GM10266 (cell line): ENCODE data around the gene PLEKHM2.

Experiments
- DNase-seq: peaks from one replicate; pipeline ENCODE4 v3.0.0; 2012; ENCODE audit errors: extremely low spot score
- CTCF ChIP-seq: IDR thresholded peaks from 2 replicates; pipeline ENCODE4 v1.5.1; 2012; ENCODE audit warnings: mild to moderate bottlenecking, low read depth; ENCODE audit not compliant: control insufficient read depth, insufficient read depth; ENCODE audit errors: missing control alignments

PLEKHM2 gene

GRCh38 chr1:15722836-15723532 lies 38.9 kb downstream of the PLEKHM2 start:
- no peak for TF ChIP-seq CTCF
- no peak for DNase-seq

GRCh38 chr1:15723631-15724246 lies 39.6 kb downstream of the PLEKHM2 start:
- no peak for DNase-seq
- no peak for TF ChIP-seq CTCF

- no peak for TF ChIP-seq CTCF
- DNase-seq = no peak
Observed at GRCh38 chr1:15724949-15725880, 41.1 kb downstream of the PLEKHM2 start.

- no peak for TF ChIP-seq CTCF
- no peak for DNase-seq
Observed at GRCh38 chr1:15726508-15726907, 42.4 kb downstream of the PLEKHM2 start.

- no peak for DNase-seq
- TF ChIP-seq CTCF = no peak
Observed at GRCh38 chr1:15727021-15727420, 42.9 kb downstream of the PLEKHM2 start.

GRCh38 chr1:15727424-15727823 lies 43.3 kb downstream of the PLEKHM2 start:
- DNase-seq = no peak
- no peak for TF ChIP-seq CTCF

- no peak for DNase-seq
- no peak for TF ChIP-seq CTCF
Observed at GRCh38 chr1:15727866-15728534, 43.9 kb downstream of the PLEKHM2 start.
